K562 (cell line): ENCODE measurements around the gene CDC26. TPM values are rescaled to one million over a fixed set of nuclear protein-coding genes. Genes with fewer than 3 reads are reported as not detected.
"Not testable (repeated sequence)": the region's sequence is repeated elsewhere in the genome, so short reads cannot be mapped to it uniquely, and the experiment has no call there.

ENCODE experiments used
- ATAC-seq: fragments of 200-7000 bp; cut with Tn5 transposase; 3 replicates; pipeline ENCODE4 v1.9.1; 2020; ENCODE audit warnings: moderate library complexity
- BruUV-seq: library from RNA; stranded (reverse); fragments of 400-500 nt; replicated peaks from 2 replicates; lab custom pipeline; 2021; lab: Mats Ljungman, UMichigan
- CTCF ChIA-PET: fragments of 300-600 bp; formaldehyde crosslinking; extraction: SDS; loops from one replicate; lab custom pipeline; 2021; ENCODE audit warnings: low intra/inter-chr PET ratio; lab: Yijun Ruan, JAX
- POLR2A ChIA-PET: fragments of 300-600, 350-650 bp; sonication (Branson Sonifier 250); formaldehyde crosslinking; extraction: SDS; loops from one replicate; lab custom pipeline; 2021; ENCODE audit warnings: antibody characterized with exemption, inconsistent platforms; lab: Yijun Ruan, JAX
- DNase-seq, 4 experiments: peaks; one replicate each; pipeline versions ENCODE4 v3.0.0 to v3.0.0-alpha.2; 2011 to 2018; ENCODE audit warnings: low spot score in 3 of 4, mixed read lengths in 3 of 4; ENCODE audit errors: extremely low read depth in 1 of 4
- FAIRE-seq: peaks from 2 replicates; lab custom pipeline; 2011; peaks lifted over from hg19 to GRCh38; lab: Jason Lieb, UNC
- H2AFZ ChIP-seq: 2 replicates; pipeline ENCODE4 v1.6.0; 2011; ENCODE audit warnings: low read depth, low read length, control low read depth, inconsistent platforms
- H3K27ac ChIP-seq: fragments of 200-600 bp; 3 replicates; pipeline ENCODE4 v1.8.0; 2011; ENCODE audit warnings: low read depth, mild to moderate bottlenecking, control low read depth, inconsistent platforms, low read length, moderate library complexity, mixed read lengths; ENCODE audit errors: extremely low read depth
- H3K27me3 ChIP-seq, 2 experiments: fragments of 300-600 bp in 1 of 2; 2 replicates in 1 of 2; 3 replicates in 1 of 2; pipeline versions ENCODE4 v1.6.0 to v1.8.0; 2011; ENCODE audit warnings: inconsistent platforms in 2 of 2, low read length in 2 of 2, mild to moderate bottlenecking in 1 of 2, mixed read lengths in 1 of 2, moderate library complexity in 1 of 2; ENCODE audit not compliant: control insufficient read depth in 2 of 2, insufficient read depth in 2 of 2
- H3K36me3 ChIP-seq: fragments of 300-600 bp; 3 replicates; pipeline ENCODE4 v1.8.0; 2011; ENCODE audit warnings: mild to moderate bottlenecking, low read length, inconsistent platforms; ENCODE audit not compliant: control insufficient read depth, insufficient read depth
- H3K4me1 ChIP-seq, 2 experiments: fragments of 200-600 bp in 1 of 2; replicated peaks in 1 of 2; 2 replicates in 1 of 2; 3 replicates in 1 of 2; pipeline versions ENCODE4 v1.5.1 to v1.8.0; 2011; ENCODE audit warnings: inconsistent platforms in 2 of 2, low read length in 2 of 2, mild to moderate bottlenecking in 1 of 2, mixed read lengths in 1 of 2, moderate library complexity in 1 of 2; ENCODE audit not compliant: control insufficient read depth in 2 of 2, insufficient read depth in 2 of 2
- H3K4me2 ChIP-seq: 2 replicates; pipeline ENCODE4 v1.6.1; 2011; ENCODE audit warnings: low read length, control low read depth, inconsistent platforms, mixed read lengths; ENCODE audit not compliant: insufficient read depth
- H3K4me3 ChIP-seq: fragments of 200-600 bp; sonication (generic), shearing (Covaris generic); 2 replicates; pipeline ENCODE4 v1.5.1; 2016; ENCODE audit warnings: control low read depth, inconsistent platforms
- H3K79me2 ChIP-seq: fragments of 200-600 bp; 3 replicates; pipeline ENCODE4 v1.8.0; 2011; ENCODE audit warnings: low read length, inconsistent platforms; ENCODE audit not compliant: control insufficient read depth, insufficient read depth
- H3K9ac ChIP-seq, 2 experiments: 2 replicates each; pipeline versions ENCODE4 v1.6.0 to v1.6.1; 2011; ENCODE audit warnings: low read depth in 2 of 2, low read length in 2 of 2, control low read depth in 1 of 2, inconsistent platforms in 1 of 2, mild to moderate bottlenecking in 1 of 2, mixed read lengths in 1 of 2; ENCODE audit not compliant: insufficient read depth in 1 of 2
- H3K9me1 ChIP-seq: one replicate; pipeline ENCODE4 v1.6.0; 2011; ENCODE audit warnings: inconsistent platforms, mild to moderate bottlenecking, low read length, moderate library complexity; ENCODE audit not compliant: control insufficient read depth, insufficient read depth
- H3K9me3 ChIP-seq: replicated peaks from 2 replicates; pipeline ENCODE4 v1.5.1; 2011; ENCODE audit warnings: low read depth, low read length, inconsistent platforms; ENCODE audit not compliant: control insufficient read depth, insufficient read depth
- H4K20me1 ChIP-seq: replicated peaks from 2 replicates; pipeline ENCODE4 v1.6.1; 2011; ENCODE audit warnings: low read length, inconsistent platforms, mixed read lengths; ENCODE audit not compliant: control insufficient read depth, insufficient read depth
- CBFA2T2 ChIP-seq: fragments of 450-650 bp; conservative IDR thresholded peaks from 2 replicates; pipeline ENCODE4 v1.6.1; 2017; ENCODE audit warnings: mild to moderate bottlenecking
- CEBPB ChIP-seq: fragments of 450-650 bp; IDR thresholded peaks from 2 replicates; pipeline ENCODE4 v1.6.1; 2016; ENCODE audit warnings: missing genetic modification characterization, missing compliant biosample characterization
- EP300 ChIP-seq: IDR thresholded peaks from 2 replicates; pipeline ENCODE4 v1.6.1; 2012; ENCODE audit warnings: low read length, improper control_type of control experiment
- GABPB2 ChIP-seq: fragments of 250-450 bp; sonication (Bioruptor Pico); conservative IDR thresholded peaks from 2 replicates; pipeline ENCODE4 v1.5.1; 2021; ENCODE audit warnings: mild to moderate bottlenecking
- GATAD2A ChIP-seq: fragments of 450-650 bp; IDR thresholded peaks from 2 replicates; pipeline ENCODE4 v1.6.1; 2017
- MYNN ChIP-seq, 2 experiments: sonication (generic); formaldehyde crosslinking in 1 of 2; IDR thresholded peaks; 2 replicates each; pipeline versions ENCODE4 v1.5.0 to v1.6.1; 2016 to 2020; ENCODE audit warnings: antibody characterized with exemption in 1 of 2, missing genetic modification reagents in 1 of 2
- PML ChIP-seq: IDR thresholded peaks from 2 replicates; pipeline ENCODE4 v1.6.1; 2012; ENCODE audit warnings: low read length, inconsistent platforms
- SMARCB1 ChIP-seq: IDR thresholded peaks from 2 replicates; pipeline ENCODE4 v1.6.1; 2011; ENCODE audit warnings: improper control_type of control experiment, low read depth; ENCODE audit not compliant: insufficient read length
- TAF7 ChIP-seq: fragments of 450-650 bp; IDR thresholded peaks from 2 replicates; pipeline ENCODE4 v1.6.1; 2016; ENCODE audit warnings: missing genetic modification characterization, missing compliant biosample characterization
- TAL1 ChIP-seq: fragments of 450-650 bp; IDR thresholded peaks from 2 replicates; pipeline ENCODE4 v1.6.1; 2016; ENCODE audit warnings: mild to moderate bottlenecking
- TBP ChIP-seq: optimal IDR thresholded peaks from 2 replicates; pipeline ENCODE3; 2011; ENCODE audit warnings: low read depth, low read length, improper control_type of control experiment
- TCF3 ChIP-seq: sonication (generic); formaldehyde crosslinking; IDR thresholded peaks from 2 replicates; pipeline ENCODE4 v1.4.0; 2020; ENCODE audit warnings: mild to moderate bottlenecking, missing genetic modification reagents
- TSC22D4 ChIP-seq: fragments of 450-650 bp; IDR thresholded peaks from 2 replicates; pipeline ENCODE4 v1.6.1; 2016; ENCODE audit warnings: missing genetic modification characterization, missing biosample characterization, control low read depth
- ZNF146 ChIP-seq: IDR thresholded peaks from one replicate; pipeline ENCODE4 v1.6.1; 2018; ENCODE audit warnings: missing compliant biosample characterization; ENCODE audit not compliant: unreplicated experiment
- WGBS: fragments of 100-300 bp; shearing (Covaris generic); methylation state at CpG from one replicate; pipeline ENCODE4 v1.1.6; 2016; ENCODE audit warnings: low coverage, mixed read lengths; ENCODE audit not compliant: insufficient coverage; ENCODE audit errors: missing lambda C conversion rate; 5-methylcytosine and 5-hydroxymethylcytosine counted together
- in situ Hi-C: fragments of 300-500 bp; cut with MboI; formaldehyde crosslinking; loops from 4 replicates; pipeline ENCODE4 v1.15.0; 2018; ENCODE audit warnings: inconsistent platforms, mixed read lengths
- intact Hi-C: fragments of 100-400 bp; cut with micrococcal nuclease; formaldehyde crosslinking; loops from 2 replicates; pipeline ENCODE4 v1.14.2; 2022
- polyA plus RNA-seq, 8 experiments: library from polyadenylated mRNA; depleted of rRNA in 4 of 8; stranded (reverse) in 5 of 8; unstranded in 3 of 8; fragments of >200 nt; fragmentation: Nextera tagmentation in 2 of 8; fragmentation: Illumina TruSeq in 1 of 8; extraction: Ambion mirVana in 2 of 8; extraction: Trizol in 1 of 8; gene quantifications; 2 replicates each; pipeline versions ENCODE4 v1.2.1 to v1.2.3, GENCODE V29; 2011 to 2014; ENCODE audit warnings: inconsistent platforms in 1 of 8, missing spikeins in 1 of 8
- total RNA-seq, 7 experiments: library from RNA; depleted of rRNA in 6 of 7; stranded (reverse); fragments of >200 nt in 6 of 7; fragmentation: Illumina TruSeq in 2 of 7; extraction: Trizol in 2 of 7; gene quantifications; 2 replicates each; pipeline versions ENCODE4 v1.2.1 to v1.2.3, GENCODE V29; 2011 to 2021; ENCODE audit warnings: low replicate concordance in 1 of 7
- TF ChIP-seq, protein P1 (sequence below): IDR thresholded peaks from 2 replicates; pipeline ENCODE4 v1.6.1; 2011; ENCODE audit warnings: borderline replicate concordance, low read depth, mild to moderate bottlenecking, moderate library complexity, low read length; ENCODE audit not compliant: insufficient read depth, poor library complexity, severe bottlenecking

CDC26 gene
- total and polyA plus RNA-seq, 9 of the 15 experiments (the other 6 are each of a cell fraction or from before 2014, with no cell fraction given) = 33.0 to 147 (median 60.0) TPM

DNA sequence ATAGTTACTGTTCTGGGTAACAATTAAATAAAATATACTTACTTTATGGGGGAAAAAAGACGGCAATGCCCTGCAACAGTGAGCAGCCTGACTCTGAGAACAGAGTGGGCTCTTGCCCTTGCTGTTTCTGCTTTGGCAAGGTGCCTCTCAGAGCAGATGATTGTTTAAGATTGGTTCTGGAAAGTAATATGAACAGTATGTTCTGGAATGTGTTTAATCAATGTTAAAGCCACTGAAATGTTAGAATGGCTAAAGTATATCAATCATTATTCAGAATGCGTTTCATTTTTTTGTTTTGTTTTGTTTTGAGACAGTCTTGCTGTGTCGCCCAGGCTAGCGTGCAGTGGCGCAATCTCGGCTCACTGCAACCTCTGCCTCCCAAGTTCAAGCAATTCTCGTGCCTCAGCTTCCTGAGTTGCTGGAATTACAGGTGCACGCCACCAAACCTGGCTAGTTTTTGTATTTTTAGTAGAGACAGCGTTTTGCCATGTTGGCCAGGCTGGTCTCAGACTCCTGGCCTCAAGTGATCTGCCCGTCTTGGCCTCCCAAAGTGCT lies 39.6 kb downstream of the CDC26 start:
- BruUV-seq, H2AFZ ChIP-seq, CTCF ChIA-PET, H3K9ac ChIP-seq, FAIRE-seq, H3K36me3 ChIP-seq, H3K27me3 ChIP-seq, H3K4me3 ChIP-seq, ATAC-seq, H3K9me1 ChIP-seq, H4K20me1 ChIP-seq, H3K27ac ChIP-seq, H3K9me3 ChIP-seq, in situ Hi-C loops, intact Hi-C loops, H3K4me2 ChIP-seq, DNase-seq: not testable (repeated sequence)
- 73% methylated on average over 10 of the region's 10 CpGs for WGBS
- peaks cover 27% of the 10 kb centered on the region for H3K79me2 ChIP-seq
- TF ChIP-seq CEBPB = peak; percentile 47; the same call in 1 of the 2 replicates
- POLR2A ChIA-PET = interaction anchor here (1.6 kb wide), 1 partner anchor 15 kb away, joined by 6 read pairs; the partner anchor contains the start of genes FKBP15 and SLC31A1
- H3K4me1 ChIP-seq = peaks cover 0 to 19% of the 10 kb centered on the region in 2 experiments; a peak in 3 of 5 replicates

DNA sequence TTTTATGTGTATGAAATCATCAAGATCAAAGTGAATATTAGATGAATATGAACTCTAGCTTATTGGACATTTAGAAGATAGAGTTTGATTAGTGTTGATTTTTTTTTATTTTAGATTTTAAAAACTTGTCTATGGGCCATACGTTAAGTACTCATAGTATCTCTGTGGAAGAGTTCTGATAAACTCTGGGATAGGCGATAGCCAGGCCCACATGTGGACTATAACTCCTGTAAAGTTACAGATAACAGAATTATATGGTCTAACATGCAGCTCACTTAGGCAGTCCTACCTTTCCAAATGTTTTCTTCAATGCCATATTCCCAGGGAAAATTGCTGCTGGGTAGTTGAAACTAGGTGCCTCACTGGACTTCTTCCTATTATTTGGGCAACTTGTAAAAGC lies 43.7 kb downstream of the CDC26 start:
- FAIRE-seq (no peak), DNase-seq (peak; percentile 20 to 41 (median 32)), ATAC-seq (peak; percentile 65)
- Histone ChIP-seq H3K4me3 (no peak overlapping the region), H3K9me1 (no peaks in the 10 kb centered on the region), H3K27ac (peak overlapping the region; percentile 15; the same call in 2 of the 3 replicates), H4K20me1 (no peaks in the 10 kb centered on the region), H3K4me2 (peak overlapping the region; percentile 17; the same call in 1 of the 2 replicates), H3K36me3 (peaks cover 5% of the 10 kb centered on the region; the same call in 2 of the 3 replicates), H3K4me1 (peaks cover 0 to 30% of the 10 kb centered on the region in 2 experiments; a peak in 3 of 5 replicates), H3K9ac (0 out of 4 replicates have a peak overlapping the region, but pooled peaks of 1 of the 2 experiments have one; percentile 23), H3K79me2 (peaks cover 39% of the 10 kb centered on the region), H3K27me3 (no peaks in the 10 kb centered on the region), H2AFZ (no peak overlapping the region), H3K9me3 (no peaks in the 10 kb centered on the region)
- 3% methylated on average over 2 of the region's 2 CpGs for WGBS
- intact Hi-C loops (no loop called here), in situ Hi-C loops (no loop called here)
- ChIA-PET POLR2A (interaction anchor here (1.0 to 3.0 kb wide), 3 partner anchors 10 to 17 kb away, joined by 3 to 18 read pairs (median 4); partner anchors contain the start of genes FKBP15 and SLC31A1), CTCF (no interaction called here)
- no TSS peak for BruUV-seq
- TF ChIP-seq TBP (no peak), GATAD2A (no peak), CBFA2T2 (peak; percentile 69), TAF7 (no peak), SMARCB1 (no peak), TSC22D4 (tag) (no peak), MYNN (IDR thresholded peaks at IDR 0.05) (no peak), MYNN (CRISPR knock-in tag; IDR thresholded peaks at IDR 0.05) (no peak), GABPB2 (CRISPR knock-in tag) (no peak), EP300 (0 out of 2 replicates have a peak, but pooled peaks have one; percentile 15), PML (peak; percentile 52; the same call in 1 of the 2 replicates), ZNF146 (no peak), TAL1 (peak; percentile 73), TCF3 (peak; percentile 59)
- TF ChIP-seq, protein P1, sequence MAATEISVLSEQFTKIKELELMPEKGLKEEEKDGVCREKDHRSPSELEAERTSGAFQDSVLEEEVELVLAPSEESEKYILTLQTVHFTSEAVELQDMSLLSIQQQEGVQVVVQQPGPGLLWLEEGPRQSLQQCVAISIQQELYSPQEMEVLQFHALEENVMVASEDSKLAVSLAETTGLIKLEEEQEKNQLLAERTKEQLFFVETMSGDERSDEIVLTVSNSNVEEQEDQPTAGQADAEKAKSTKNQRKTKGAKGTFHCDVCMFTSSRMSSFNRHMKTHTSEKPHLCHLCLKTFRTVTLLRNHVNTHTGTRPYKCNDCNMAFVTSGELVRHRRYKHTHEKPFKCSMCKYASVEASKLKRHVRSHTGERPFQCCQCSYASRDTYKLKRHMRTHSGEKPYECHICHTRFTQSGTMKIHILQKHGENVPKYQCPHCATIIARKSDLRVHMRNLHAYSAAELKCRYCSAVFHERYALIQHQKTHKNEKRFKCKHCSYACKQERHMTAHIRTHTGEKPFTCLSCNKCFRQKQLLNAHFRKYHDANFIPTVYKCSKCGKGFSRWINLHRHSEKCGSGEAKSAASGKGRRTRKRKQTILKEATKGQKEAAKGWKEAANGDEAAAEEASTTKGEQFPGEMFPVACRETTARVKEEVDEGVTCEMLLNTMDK = no peak
